ENCODE results near the gene PRKAR2B.
"Not testable (repeated sequence)": the region's sequence is repeated elsewhere in the genome, so short reads cannot be mapped to it uniquely, and the experiment has no call there.

Gene PRKAR2B

DNA sequence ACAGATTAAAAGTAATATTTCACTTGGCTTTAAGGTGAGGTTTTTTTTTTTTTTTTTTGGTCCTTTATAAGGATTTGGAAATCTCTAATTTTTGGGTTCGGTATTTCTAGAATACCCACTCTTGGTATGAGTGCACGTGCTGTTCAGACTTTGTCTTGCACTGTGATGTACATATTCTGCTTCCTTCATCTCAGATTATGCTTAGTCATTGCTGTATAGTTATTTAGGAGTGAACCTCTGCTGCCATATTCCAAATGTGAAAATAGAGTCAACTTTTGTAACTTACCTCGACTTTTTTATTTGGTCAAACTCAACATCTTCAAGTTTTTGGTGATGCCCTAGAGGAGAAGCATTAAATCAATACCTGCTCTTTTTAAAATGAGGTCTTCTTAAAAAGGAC is 84.2 kb downstream of the PRKAR2B start:
- DNase-seq (ENCODE audit: low read depth), result no peak
- H3K4me3 ChIP-seq (ENCODE audit: low read depth, low read length), result no peak overlapping the region
- no peak for TF ChIP-seq MYC (IDR thresholded peaks at IDR 0.05; ENCODE audit: low read depth, low read length)
- TF ChIP-seq, protein P1, sequence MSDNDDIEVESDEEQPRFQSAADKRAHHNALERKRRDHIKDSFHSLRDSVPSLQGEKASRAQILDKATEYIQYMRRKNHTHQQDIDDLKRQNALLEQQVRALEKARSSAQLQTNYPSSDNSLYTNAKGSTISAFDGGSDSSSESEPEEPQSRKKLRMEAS (IDR thresholded peaks at IDR 0.05; ENCODE audit: low read depth, low read length), result no peak
- TF ChIP-seq, protein P2, sequence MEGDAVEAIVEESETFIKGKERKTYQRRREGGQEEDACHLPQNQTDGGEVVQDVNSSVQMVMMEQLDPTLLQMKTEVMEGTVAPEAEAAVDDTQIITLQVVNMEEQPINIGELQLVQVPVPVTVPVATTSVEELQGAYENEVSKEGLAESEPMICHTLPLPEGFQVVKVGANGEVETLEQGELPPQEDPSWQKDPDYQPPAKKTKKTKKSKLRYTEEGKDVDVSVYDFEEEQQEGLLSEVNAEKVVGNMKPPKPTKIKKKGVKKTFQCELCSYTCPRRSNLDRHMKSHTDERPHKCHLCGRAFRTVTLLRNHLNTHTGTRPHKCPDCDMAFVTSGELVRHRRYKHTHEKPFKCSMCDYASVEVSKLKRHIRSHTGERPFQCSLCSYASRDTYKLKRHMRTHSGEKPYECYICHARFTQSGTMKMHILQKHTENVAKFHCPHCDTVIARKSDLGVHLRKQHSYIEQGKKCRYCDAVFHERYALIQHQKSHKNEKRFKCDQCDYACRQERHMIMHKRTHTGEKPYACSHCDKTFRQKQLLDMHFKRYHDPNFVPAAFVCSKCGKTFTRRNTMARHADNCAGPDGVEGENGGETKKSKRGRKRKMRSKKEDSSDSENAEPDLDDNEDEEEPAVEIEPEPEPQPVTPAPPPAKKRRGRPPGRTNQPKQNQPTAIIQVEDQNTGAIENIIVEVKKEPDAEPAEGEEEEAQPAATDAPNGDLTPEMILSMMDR (IDR thresholded peaks at IDR 0.05; ENCODE audit: low read depth, low read length), result no peak

DNA sequence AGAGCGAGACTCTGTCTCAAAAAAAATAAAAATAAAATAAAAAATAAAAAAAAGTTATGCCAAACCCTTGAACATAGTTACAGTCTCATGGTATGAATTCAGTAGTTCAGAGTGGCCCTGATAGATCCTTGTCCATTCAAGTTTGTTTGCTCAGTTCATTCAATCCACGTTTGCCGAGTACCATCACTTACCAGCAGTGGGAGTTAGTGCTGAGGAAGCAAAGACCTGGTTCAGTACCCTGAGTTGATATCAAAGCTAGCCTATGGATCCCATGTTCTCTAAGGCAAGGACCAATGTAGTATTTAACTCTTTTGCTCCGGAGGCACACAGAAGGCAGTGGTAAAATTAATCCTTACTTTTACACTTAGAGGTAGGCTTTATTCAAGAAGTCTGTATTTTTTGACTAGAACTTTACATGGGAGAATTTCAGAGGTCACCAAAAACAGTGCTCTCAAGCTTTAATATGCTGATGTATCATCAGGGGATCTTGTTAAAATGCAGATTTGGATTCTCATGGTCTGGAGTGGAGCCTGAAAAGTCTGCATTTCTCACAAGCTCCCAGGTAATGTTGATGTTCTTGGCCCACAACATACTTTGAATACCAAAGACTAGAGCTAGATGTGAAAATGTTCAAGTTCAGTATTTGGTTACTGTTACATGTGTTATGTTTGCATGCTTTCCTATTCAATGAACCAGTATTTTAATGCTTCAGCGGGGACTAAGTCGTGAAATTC is 86.1 kb downstream of the PRKAR2B start:
- TF ChIP-seq, protein P2 (IDR thresholded peaks at IDR 0.05; ENCODE audit: low read depth, low read length), result peak; percentile 32
- TF ChIP-seq, protein P1 (IDR thresholded peaks at IDR 0.05; ENCODE audit: low read depth, low read length), result no peak
- no peak for DNase-seq (ENCODE audit: low read depth)
- H3K4me3 ChIP-seq (ENCODE audit: low read depth, low read length), result no peak overlapping the region

DNA sequence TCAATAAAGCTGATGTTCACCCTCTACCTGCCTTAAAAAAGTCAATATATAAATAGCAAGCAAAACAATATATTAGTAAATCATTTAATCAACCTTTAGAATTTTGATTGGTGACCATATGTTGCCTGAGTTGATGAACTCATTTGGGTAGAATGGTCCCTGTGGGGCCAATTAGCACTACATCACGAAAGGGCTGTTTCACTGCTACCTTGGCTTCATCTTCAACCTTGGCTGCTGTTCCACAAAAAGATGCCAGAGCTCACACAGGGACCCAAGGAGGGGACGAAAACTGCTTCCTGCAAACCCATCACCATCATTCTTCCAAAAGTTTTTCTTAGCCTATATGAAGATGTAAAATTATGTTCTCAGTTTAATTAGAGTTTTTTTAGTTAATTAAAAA is 88.9 kb downstream of the PRKAR2B start:
- TF ChIP-seq, protein P1 (IDR thresholded peaks at IDR 0.05; ENCODE audit: low read depth, low read length), result no peak
- TF ChIP-seq, protein P2 (IDR thresholded peaks at IDR 0.05; ENCODE audit: low read depth, low read length), result no peak
- no peak for TF ChIP-seq MYC (IDR thresholded peaks at IDR 0.05; ENCODE audit: low read depth, low read length)
- TF ChIP-seq POLR2A (IDR thresholded peaks at IDR 0.05; ENCODE audit: extremely low read depth, insufficient read length), result no peak
- no peak overlapping the region for H3K4me3 ChIP-seq (ENCODE audit: low read depth, low read length)
- DNase-seq (ENCODE audit: low read depth), result no peak

DNA sequence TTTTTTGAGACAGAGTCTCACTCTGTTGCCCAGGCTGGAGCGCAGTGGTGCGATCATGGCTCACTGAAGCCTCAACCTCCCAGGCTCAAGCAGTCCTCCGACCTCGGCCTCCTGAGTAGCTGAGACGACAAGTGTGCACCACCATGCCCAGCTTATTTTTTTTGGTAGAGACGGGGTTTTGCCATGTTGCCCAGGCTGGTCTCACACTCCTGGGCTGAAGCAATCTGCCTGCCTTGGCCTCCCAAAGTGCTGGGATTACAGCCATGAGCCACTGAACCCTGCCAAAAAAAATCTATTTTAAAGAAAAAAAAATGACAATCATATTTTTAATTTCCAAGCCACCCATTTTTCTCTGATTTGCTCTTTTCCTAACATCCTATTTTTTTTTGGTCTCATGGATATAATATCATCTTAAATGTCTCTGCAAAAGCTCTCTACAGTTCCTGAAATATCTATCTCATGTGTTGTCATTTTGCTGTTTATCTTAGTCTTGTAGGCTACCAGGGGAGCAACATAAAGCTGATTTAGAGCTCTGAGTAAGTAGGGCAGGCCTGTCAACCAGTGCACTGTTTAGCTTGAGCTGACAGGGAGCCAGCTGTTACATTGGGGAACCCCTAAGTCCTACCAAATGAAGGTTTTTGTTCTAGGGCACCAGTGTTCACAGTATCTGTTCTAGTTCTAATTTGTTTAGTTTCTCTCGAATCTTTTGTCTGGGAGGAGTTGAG is 94.4 kb downstream of the PRKAR2B start:
- no peak for DNase-seq (ENCODE audit: low read depth)
- no peak for TF ChIP-seq MYC (IDR thresholded peaks at IDR 0.05; ENCODE audit: low read depth, low read length)
- TF ChIP-seq, protein P1 (IDR thresholded peaks at IDR 0.05; ENCODE audit: low read depth, low read length), result no peak
- TF ChIP-seq, protein P2 (IDR thresholded peaks at IDR 0.05; ENCODE audit: low read depth, low read length), result no peak
- TF ChIP-seq POLR2A (IDR thresholded peaks at IDR 0.05; ENCODE audit: extremely low read depth, insufficient read length), result no peak
- H3K4me3 ChIP-seq (ENCODE audit: low read depth, low read length), result no peak overlapping the region

DNA sequence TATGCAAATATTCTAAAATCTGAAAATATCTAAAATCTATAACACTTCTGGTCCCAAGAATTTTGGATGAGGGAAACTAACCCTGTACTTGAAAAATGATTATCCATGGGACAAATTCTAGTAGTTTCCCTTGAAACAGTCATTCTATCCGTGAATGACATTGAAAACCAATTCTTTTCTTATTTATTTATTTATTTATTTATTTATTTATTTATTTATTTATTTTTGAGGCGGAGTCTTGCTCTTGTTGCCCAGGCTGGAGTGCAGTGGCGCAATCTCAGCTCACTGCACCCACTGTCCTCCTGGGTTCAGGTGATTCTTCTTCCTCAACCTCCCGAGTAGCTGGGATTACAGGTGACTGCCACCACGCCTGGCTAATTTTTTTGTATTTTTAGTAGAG is 99.4 kb downstream of the PRKAR2B start:
- not testable (repeated sequence) for H3K4me3 ChIP-seq (ENCODE audit: low read depth, low read length); DNase-seq (ENCODE audit: low read depth)

DNA sequence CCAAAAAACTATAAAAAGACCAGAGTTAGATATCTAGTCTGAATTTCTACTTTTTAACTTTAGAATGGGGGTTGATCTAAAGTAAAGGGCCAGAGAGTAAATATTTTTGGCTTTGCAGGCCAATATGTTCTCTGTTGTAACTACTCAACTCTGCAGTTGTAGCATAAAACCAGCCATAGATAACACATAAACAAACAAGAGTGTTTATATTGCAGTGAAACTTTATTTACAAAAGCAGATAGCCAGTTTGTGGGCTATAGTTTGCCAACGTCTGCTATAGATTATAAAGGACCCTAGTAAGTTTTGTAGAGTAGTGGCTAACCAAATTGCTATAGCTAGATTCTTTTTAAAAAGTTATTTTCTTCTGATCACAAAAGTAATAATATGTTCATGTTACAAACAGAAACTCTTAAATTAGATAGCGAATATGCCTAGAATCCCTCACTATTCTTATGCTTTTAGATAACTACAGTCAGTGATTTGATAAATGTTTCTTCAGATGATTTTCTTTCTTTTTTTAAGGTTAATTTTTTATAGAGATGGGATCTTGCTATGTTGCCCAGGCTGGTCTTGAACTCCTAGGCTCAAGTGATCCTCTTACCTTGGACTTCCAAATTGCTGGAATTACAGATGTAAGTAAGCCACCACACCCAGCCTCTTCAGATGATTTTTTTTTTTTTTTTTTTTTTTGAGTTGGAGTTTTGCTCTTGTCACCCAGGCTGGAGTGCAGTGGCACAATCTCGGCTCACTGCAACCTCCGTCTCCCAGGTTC is 100.7 kb downstream of the PRKAR2B start:
- TF ChIP-seq, protein P2 (IDR thresholded peaks at IDR 0.05; ENCODE audit: low read depth, low read length), result no peak
- TF ChIP-seq, protein P1 (IDR thresholded peaks at IDR 0.05; ENCODE audit: low read depth, low read length), result no peak
- TF ChIP-seq MYC (IDR thresholded peaks at IDR 0.05; ENCODE audit: low read depth, low read length) (no peak), POLR2A (IDR thresholded peaks at IDR 0.05; ENCODE audit: extremely low read depth, insufficient read length) (no peak)
- no peak overlapping the region for H3K4me3 ChIP-seq (ENCODE audit: low read depth, low read length)
- DNase-seq (ENCODE audit: low read depth), result no peak

Measured in NB4 (cell line).